ENCODE data around the gene SPEN.
"Not testable (repeated sequence)": the region's sequence is repeated elsewhere in the genome, so short reads cannot be mapped to it uniquely, and the experiment has no call there.

Gene SPEN

DNA sequence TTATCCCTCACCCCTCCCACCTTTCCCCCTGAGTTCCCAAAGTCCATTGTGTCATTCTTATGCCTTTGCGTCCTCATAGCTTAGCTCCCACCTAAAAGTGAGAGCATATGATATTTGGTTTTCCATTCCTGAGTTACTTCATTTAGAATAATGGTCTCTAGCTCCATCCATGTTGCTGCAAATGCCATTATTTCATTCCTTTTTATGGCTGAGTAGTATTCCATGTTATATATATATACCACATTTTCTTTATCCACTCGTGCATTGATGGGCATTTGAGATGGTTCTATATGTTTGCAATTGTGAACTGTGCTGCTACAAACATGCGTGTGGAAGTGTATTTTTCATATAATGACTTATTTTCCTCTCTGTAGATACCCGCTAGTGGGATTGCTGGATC lies 130.4 kb downstream of the SPEN start:
- CTCF ChIA-PET; H3K36me3 ChIP-seq (ENCODE audit: control insufficient read depth in 2 of 2, insufficient read depth in 1 of 2, low read length in 2 of 2); POLR2A ChIA-PET; H3K4me1 ChIP-seq (ENCODE audit: control insufficient read depth, insufficient read depth, low read length); H3K27ac ChIP-seq (ENCODE audit: extremely low read depth, low read depth, low read length); H3K4me3 ChIP-seq (ENCODE audit: low read depth, low read length); H3K9me3 ChIP-seq (ENCODE audit: control insufficient read depth, insufficient read depth, low read depth, low read length): not testable (repeated sequence)
- peak; percentile 68 for TF ChIP-seq ZNF146 (tag by site-specific recombination; IDR thresholded peaks at IDR 0.05)

DNA sequence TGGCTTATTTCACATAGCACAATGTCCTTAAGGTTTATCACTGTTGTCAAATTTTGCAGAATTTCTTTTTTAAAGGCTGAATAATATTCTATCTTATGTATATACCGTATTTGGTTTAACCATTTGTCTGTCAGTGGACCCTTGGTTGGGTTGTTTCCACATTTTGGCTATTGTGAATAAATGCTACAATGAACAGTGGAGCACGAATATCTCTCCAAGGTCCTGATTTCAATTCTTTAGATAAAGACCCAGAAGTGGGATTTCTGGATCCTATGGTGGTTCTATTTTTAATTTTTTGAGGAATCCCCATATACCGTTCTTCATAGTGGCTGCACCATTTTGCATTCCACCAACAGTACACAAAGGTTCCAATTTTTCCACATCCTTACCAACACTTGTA lies 134.2 kb downstream of the SPEN start:
- Histone ChIP-seq H3K36me3 (ENCODE audit: control insufficient read depth in 2 of 2, insufficient read depth in 1 of 2, low read length in 2 of 2) (no peaks in the 10 kb centered on the region), H3K9me3 (ENCODE audit: control insufficient read depth, insufficient read depth, low read depth, low read length) (no peaks in the 10 kb centered on the region), H3K4me1 (ENCODE audit: control insufficient read depth, insufficient read depth, low read length) (no peaks in the 10 kb centered on the region), H3K27ac (ENCODE audit: extremely low read depth, low read depth, low read length) (no peak overlapping the region), H3K4me3 (ENCODE audit: low read depth, low read length) (no peak overlapping the region)
- ChIA-PET CTCF (no interaction called here), POLR2A (no interaction called here)
- no peak for TF ChIP-seq IKZF3 (tag by site-specific recombination; IDR thresholded peaks at IDR 0.05)
- TF ChIP-seq, protein P1, sequence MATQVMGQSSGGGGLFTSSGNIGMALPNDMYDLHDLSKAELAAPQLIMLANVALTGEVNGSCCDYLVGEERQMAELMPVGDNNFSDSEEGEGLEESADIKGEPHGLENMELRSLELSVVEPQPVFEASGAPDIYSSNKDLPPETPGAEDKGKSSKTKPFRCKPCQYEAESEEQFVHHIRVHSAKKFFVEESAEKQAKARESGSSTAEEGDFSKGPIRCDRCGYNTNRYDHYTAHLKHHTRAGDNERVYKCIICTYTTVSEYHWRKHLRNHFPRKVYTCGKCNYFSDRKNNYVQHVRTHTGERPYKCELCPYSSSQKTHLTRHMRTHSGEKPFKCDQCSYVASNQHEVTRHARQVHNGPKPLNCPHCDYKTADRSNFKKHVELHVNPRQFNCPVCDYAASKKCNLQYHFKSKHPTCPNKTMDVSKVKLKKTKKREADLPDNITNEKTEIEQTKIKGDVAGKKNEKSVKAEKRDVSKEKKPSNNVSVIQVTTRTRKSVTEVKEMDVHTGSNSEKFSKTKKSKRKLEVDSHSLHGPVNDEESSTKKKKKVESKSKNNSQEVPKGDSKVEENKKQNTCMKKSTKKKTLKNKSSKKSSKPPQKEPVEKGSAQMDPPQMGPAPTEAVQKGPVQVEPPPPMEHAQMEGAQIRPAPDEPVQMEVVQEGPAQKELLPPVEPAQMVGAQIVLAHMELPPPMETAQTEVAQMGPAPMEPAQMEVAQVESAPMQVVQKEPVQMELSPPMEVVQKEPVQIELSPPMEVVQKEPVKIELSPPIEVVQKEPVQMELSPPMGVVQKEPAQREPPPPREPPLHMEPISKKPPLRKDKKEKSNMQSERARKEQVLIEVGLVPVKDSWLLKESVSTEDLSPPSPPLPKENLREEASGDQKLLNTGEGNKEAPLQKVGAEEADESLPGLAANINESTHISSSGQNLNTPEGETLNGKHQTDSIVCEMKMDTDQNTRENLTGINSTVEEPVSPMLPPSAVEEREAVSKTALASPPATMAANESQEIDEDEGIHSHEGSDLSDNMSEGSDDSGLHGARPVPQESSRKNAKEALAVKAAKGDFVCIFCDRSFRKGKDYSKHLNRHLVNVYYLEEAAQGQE (tag by site-specific recombination; IDR thresholded peaks at IDR 0.05): 0 out of 2 replicates have a peak, but pooled peaks have one; percentile 32

DNA sequence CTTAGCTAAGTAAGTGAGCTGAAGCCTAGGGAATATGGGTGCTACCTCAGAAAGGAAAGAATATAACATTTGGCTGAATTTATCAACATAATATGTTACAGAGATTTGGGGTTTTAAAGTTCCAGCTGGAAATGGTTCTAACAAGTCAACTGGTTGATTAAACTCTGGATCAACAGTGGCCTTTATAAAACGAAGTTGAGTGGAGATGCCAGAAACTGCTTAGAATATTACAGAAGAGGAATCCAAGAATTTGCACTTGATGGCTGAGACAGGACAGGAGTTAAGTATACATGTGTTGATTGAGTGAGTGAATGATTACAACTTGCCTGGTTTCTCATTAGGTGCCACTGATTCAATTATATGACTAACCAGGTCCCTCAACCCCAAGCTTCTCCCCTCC lies 135.8 kb downstream of the SPEN start:
- no peaks in the 10 kb centered on the region for H3K4me1 ChIP-seq (ENCODE audit: control insufficient read depth, insufficient read depth, low read length)
- no peak overlapping the region for H3K27ac ChIP-seq (ENCODE audit: extremely low read depth, low read depth, low read length)
- H3K4me3 ChIP-seq (ENCODE audit: low read depth, low read length): no peak overlapping the region
- no peaks in the 10 kb centered on the region for H3K9me3 ChIP-seq (ENCODE audit: control insufficient read depth, insufficient read depth, low read depth, low read length)
- POLR2A ChIA-PET: no interaction called here
- H3K36me3 ChIP-seq (ENCODE audit: control insufficient read depth in 2 of 2, insufficient read depth in 1 of 2, low read length in 2 of 2): no peaks in the 10 kb centered on the region
- TF ChIP-seq ZNF350 (tag by site-specific recombination; IDR thresholded peaks at IDR 0.05): no peak
- TF ChIP-seq ZNF610 (tag by site-specific recombination; IDR thresholded peaks at IDR 0.05; ENCODE audit: borderline replicate concordance): no peak
- no peak for TF ChIP-seq TRIM28 (IDR thresholded peaks at IDR 0.05; ENCODE audit: borderline replicate concordance, low read length)
- no peak for TF ChIP-seq SP2 (tag by site-specific recombination; IDR thresholded peaks at IDR 0.05)
- TF ChIP-seq KLF8 (tag by site-specific recombination; IDR thresholded peaks at IDR 0.05): no peak
- no peak for TF ChIP-seq PRDM1 (tag by site-specific recombination; IDR thresholded peaks at IDR 0.05)
- no peak for TF ChIP-seq ZNF664 (tag by site-specific recombination; IDR thresholded peaks at IDR 0.05)
- TF ChIP-seq ZNF324 (tag by site-specific recombination; IDR thresholded peaks at IDR 0.05): no peak
- CTCF ChIA-PET: no interaction called here

DNA sequence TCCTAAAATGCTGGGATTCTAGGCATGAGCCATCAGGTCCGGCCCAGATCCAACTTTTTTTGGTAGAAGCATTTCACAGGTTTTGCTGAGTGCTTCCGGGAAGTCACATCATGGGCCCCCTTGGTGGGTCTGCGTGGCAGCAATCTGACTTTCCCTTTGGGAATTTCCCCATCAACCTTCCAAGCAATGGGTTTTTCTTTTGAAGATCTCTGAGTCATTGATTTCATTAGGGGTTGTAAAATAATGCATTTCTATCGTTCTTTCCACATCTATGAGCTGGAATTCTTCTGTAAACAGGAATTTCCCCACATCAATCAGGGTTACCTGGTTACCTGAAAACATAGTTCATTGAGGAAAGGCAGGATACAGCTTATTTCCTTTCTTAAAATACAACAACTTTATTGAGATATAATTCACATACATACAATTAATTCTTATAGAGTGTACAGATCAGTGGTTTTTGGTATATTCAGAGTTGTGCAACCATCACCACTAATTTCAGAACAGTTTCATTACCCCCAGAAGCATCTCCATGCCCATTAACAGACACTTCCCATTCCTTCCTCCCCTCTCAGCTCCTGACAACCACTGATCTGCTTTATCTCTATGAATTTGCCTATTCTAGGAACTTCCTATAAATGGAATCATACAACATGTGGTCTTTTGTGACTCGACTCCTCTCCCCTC lies 138.2 kb downstream of the SPEN start:
- no peak overlapping the region for H3K4me3 ChIP-seq (ENCODE audit: low read depth, low read length)
- ChIA-PET POLR2A (interaction anchor here (0.6 kb wide), 1 partner anchor 178 kb away, joined by 4 read pairs; no protein-coding TSS in a partner anchor), CTCF (interaction anchor here (0.5 to 1.6 kb wide), 4 partner anchors 9 to 293 kb away, joined by 3 to 4 read pairs (median 3); no protein-coding TSS in a partner anchor)
- no peak for TF ChIP-seq MEIS1 (CRISPR knock-in tag; IDR thresholded peaks at IDR 0.05; ENCODE audit: borderline replicate concordance)
- no peaks in the 10 kb centered on the region for H3K4me1 ChIP-seq (ENCODE audit: control insufficient read depth, insufficient read depth, low read length)
- no peaks in the 10 kb centered on the region for H3K36me3 ChIP-seq (ENCODE audit: control insufficient read depth in 2 of 2, insufficient read depth in 1 of 2, low read length in 2 of 2)
- H3K27ac ChIP-seq (ENCODE audit: extremely low read depth, low read depth, low read length): no peak overlapping the region
- no peaks in the 10 kb centered on the region for H3K9me3 ChIP-seq (ENCODE audit: control insufficient read depth, insufficient read depth, low read depth, low read length)
